Subcutaneous abdominal adipose tissue (tissue), 5 donors: ENCODE data around the gene DEFB121.

Experiments
- H3K27ac ChIP-seq: one replicate; pipeline ENCODE4 v1.7.0; 2013; ENCODE audit warnings: low read depth, mild to moderate bottlenecking, inconsistent platforms, low read length, moderate library complexity
- H3K27me3 ChIP-seq, 5 donors: one replicate each; pipeline ENCODE4 v1.7.0; 2013; ENCODE audit warnings: low read length in 5 of 5, inconsistent platforms in 1 of 5; ENCODE audit not compliant: control insufficient read depth in 5 of 5, insufficient read depth in 4 of 5
- H3K36me3 ChIP-seq, 5 donors: one replicate each; pipeline ENCODE4 v1.7.0; 2013; ENCODE audit warnings: low read length in 5 of 5; ENCODE audit not compliant: control insufficient read depth in 5 of 5, insufficient read depth in 5 of 5
- H3K4me1 ChIP-seq, 5 donors: one replicate each; pipeline ENCODE4 v1.7.0; 2013; ENCODE audit warnings: low read length in 5 of 5, mild to moderate bottlenecking in 3 of 5, moderate library complexity in 1 of 5; ENCODE audit not compliant: control insufficient read depth in 5 of 5, insufficient read depth in 5 of 5
- H3K4me3 ChIP-seq, 5 donors: one replicate each; pipeline ENCODE4 v1.7.0; 2013; ENCODE audit warnings: low read length in 5 of 5, low read depth in 1 of 5
- H3K9ac ChIP-seq, 5 donors: one replicate each; pipeline ENCODE4 v1.7.0; 2013; ENCODE audit warnings: low read length in 5 of 5, mild to moderate bottlenecking in 4 of 5, moderate library complexity in 3 of 5
- H3K9me3 ChIP-seq, 5 donors: one replicate each; pipeline ENCODE4 v1.7.0; 2013; ENCODE audit warnings: low read length in 5 of 5; ENCODE audit not compliant: control insufficient read depth in 5 of 5
- donor health status: healthy.
- donor health status: healthy.
- donor health status: healthy.
- donor health status: healthy.
- donor health status: healthy.

DEFB121 gene

DNA sequence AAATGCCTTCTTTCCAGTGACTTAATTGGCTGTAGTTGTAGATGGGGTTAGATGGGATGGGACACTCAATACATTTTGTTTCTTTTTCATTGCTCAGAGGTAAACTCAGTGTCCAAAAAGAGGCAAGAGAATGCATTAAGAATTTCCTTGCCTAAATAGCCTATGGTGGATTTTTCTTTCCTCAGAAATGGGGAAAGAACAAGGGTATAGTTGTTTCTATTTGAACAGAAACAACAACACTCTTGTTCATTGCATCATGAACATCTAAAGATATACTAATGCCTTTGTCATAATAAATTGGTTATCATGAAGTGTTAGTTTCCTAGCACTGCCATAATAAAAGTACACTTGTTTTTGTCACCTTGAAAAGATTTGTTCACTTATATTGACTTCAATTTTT, 19.8 kb upstream of the DEFB121 start:
- peaks cover 0 to 3% (median 0%) of the 10 kb centered on the region in 5 donors for H3K27me3 ChIP-seq
- no peak overlapping the region for H3K4me3 ChIP-seq
- H3K36me3 ChIP-seq, result no peaks in the 10 kb centered on the region
- H3K9me3 ChIP-seq, result peaks cover 0 to 11% (median 0%) of the 10 kb centered on the region in 5 donors
- H3K4me1 ChIP-seq, result no peaks in the 10 kb centered on the region
- no peak overlapping the region for H3K9ac ChIP-seq
- H3K27ac ChIP-seq, result no peak overlapping the region

DNA sequence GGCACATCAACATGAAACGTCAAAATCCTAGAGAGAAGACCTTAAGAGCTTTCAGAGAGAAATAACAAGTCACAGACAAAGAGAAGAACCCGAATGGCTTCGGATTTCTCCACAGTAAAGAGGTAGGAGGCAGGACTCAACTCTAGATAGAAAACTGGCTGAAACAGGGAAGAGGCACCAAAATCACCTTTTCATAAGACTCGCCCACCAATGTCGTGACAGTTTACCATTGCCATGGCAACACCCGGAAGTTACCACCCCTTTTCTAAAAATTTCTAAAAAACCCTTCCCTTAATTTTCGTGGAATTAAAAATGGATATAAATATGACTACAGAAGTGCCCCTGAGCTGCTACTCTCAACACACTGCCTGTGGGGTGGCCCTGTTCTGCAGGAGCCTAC, 12.3 kb upstream of the DEFB121 start:
- no peak overlapping the region for H3K4me3 ChIP-seq
- no peak overlapping the region for H3K9ac ChIP-seq
- H3K27ac ChIP-seq, result no peak overlapping the region
- H3K27me3 ChIP-seq, result no peaks in the 10 kb centered on the region
- H3K4me1 ChIP-seq, result no peaks in the 10 kb centered on the region
- no peaks in the 10 kb centered on the region for H3K36me3 ChIP-seq
- H3K9me3 ChIP-seq, result no peaks in the 10 kb centered on the region

DNA sequence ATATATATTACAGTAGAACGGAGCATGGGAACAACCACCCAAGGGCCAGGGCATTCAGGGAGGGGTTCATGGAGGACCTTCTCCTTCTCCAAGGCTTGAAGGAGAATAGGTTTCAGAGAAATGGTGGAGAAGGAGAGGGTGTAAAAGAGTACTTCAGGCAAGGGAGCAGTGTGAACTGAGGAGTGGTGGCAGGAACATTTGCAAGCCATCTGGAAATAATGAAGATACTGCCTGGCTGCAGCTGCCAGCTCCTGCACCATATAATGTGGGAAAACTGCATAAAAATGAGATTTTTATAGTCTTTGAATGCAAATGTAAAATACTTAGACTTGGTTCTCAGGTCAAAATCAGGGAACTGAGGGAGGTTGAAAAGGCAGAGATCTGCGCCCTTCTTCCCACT, 9.6 kb upstream of the DEFB121 start:
- Histone ChIP-seq H3K36me3 (no peaks in the 10 kb centered on the region), H3K9me3 (no peaks in the 10 kb centered on the region), H3K4me3 (no peak overlapping the region), H3K4me1 (no peaks in the 10 kb centered on the region), H3K9ac (no peak overlapping the region), H3K27ac (no peak overlapping the region), H3K27me3 (no peaks in the 10 kb centered on the region)

DNA sequence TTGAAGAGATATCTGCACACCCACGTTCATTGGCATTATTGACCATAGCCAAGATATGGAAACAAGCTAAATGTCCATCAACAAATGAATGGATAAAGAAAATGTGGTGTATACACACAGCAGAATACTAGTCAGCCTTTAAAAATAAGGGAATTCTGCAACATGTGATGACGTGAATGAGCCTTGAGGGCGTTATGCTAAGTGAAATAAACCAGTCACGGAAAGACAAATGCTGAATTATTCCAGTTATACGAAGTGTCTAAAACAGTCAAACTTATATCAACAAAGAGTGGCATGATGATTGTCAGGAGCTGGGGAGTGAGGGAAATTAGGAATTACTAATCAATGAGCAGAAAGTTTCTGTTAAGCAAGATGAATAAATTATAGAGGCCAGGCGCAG, 8.4 kb upstream of the DEFB121 start:
- Histone ChIP-seq H3K27me3 (no peaks in the 10 kb centered on the region), H3K9me3 (no peaks in the 10 kb centered on the region), H3K36me3 (no peaks in the 10 kb centered on the region), H3K27ac (no peak overlapping the region), H3K4me1 (no peaks in the 10 kb centered on the region), H3K9ac (no peak overlapping the region), H3K4me3 (no peak overlapping the region)

DNA sequence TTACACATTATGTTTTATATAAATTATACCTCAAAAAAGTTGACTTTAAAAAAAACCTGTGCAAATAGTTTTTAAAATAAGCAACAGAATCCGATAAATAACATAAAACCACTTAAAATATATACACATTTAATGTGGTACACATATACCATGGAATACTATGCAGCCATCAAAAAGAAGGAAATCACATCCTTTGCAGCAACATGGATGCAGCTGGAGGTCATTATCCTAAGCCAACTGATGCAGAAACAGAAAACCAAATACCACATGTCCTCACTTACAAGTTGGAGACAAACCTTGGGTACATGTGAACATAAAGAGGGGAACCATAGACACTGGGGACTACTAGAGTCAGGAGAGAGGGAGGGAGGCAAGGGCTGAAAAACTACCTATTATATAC, 4.0 kb upstream of the DEFB121 start:
- Histone ChIP-seq H3K27me3 (peaks cover 0 to 3% (median 0%) of the 10 kb centered on the region in 5 donors), H3K4me1 (no peaks in the 10 kb centered on the region)

DNA sequence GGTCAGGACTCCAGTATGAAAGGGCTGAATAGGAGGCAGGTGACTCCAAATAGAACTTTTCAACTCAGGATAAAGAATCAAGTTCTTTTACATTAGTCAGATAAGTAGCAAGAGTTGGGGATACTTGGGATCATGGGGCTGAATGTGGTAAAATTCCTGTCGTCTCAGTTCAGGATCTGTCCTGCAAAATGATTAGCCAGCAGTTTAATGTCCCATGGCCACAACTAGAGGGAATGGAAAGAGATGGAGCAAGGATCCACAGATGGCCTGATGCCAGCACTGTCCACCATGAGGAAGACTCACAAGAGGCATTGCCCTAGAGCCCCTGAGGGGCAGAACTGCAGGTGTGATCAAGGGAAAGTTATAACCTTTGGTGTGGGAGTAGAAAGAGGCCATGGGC, 2.1 kb downstream of the DEFB121 start:
- Histone ChIP-seq H3K9ac (no peak overlapping the region), H3K27me3 (peaks cover 0 to 5% (median 0%) of the 10 kb centered on the region in 5 donors), H3K36me3 (no peaks in the 10 kb centered on the region), H3K9me3 (no peaks in the 10 kb centered on the region), H3K27ac (no peak overlapping the region), H3K4me1 (no peaks in the 10 kb centered on the region), H3K4me3 (no peak overlapping the region)

More for the DNA sequence above, 4.0 kb upstream of the DEFB121 start:
- Histone ChIP-seq H3K9me3 (no peaks in the 10 kb centered on the region), H3K36me3 (no peaks in the 10 kb centered on the region), H3K4me3 (no peak overlapping the region), H3K27ac (no peak overlapping the region), H3K9ac (no peak overlapping the region)

DNA sequence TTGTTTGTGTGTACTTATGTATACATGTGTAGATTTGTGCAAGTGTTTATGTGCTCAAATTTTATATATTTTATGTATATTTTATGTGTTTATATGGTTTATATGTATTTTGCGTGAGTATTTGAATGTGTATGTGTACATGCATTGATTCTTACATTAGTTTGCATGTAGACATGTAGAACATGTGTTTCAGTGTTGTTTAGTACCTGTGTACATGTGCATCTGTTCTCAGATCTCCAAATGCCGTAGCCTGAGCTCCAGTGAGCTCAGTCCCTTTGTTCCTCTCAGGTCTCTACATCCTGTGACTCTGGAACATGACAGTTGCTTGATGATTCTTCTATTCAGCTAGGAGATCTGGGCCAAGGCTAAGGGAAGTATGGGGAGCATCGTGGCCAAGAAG, 11.1 kb downstream of the DEFB121 start:
- no peak overlapping the region for H3K27ac ChIP-seq
- H3K9ac ChIP-seq, result no peak overlapping the region
- H3K27me3 ChIP-seq, result peaks cover 0 to 5% (median 3%) of the 10 kb centered on the region in 5 donors
- H3K4me3 ChIP-seq, result no peak overlapping the region
- no peaks in the 10 kb centered on the region for H3K9me3 ChIP-seq
- no peaks in the 10 kb centered on the region for H3K36me3 ChIP-seq
- H3K4me1 ChIP-seq, result no peaks in the 10 kb centered on the region

DNA sequence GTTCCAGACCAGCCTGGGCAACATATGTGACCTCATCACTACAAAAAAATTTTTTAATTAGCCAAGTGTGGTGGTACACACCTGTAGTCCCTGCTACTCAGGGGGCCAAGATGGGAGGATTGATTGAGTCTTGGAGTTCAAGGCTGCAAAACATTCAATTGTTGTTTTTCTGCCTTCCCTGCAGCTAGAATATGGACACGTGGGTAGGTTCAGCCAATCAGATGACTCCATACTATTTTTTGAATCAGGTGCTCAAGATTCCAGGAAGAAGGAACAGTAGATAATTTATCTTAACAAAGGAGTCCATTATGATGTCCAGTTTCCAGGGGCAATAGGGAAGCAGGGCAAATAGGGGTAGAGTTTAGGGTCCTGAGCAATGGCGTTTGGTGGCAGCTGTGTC, 13.2 kb downstream of the DEFB121 start:
- H3K9ac ChIP-seq, result no peak overlapping the region
- H3K27me3 ChIP-seq, result peaks cover 0 to 4% (median 3%) of the 10 kb centered on the region in 5 donors
- H3K9me3 ChIP-seq, result no peaks in the 10 kb centered on the region
- no peaks in the 10 kb centered on the region for H3K36me3 ChIP-seq
- H3K27ac ChIP-seq, result no peak overlapping the region
- no peak overlapping the region for H3K4me3 ChIP-seq
- no peaks in the 10 kb centered on the region for H3K4me1 ChIP-seq

DNA sequence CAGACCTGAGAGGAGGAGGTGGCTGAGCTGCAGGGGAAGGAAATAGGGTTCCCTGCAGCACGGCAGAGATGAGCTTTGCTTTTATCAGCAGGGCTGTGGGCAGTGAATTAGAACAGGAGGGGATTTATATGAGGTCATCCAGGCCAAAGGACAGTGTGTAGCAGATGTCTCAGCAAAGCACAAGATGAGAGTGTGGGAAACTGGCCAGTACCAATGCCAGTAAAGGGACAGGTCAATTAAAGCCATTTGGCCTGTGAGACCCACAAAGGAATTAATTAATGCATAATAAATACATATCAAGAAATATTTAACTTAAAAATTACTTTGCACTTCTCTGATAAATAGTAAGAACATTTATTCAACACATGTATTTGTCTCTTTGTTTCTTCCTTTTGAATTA, 15.5 kb downstream of the DEFB121 start, which contains the start of gene DEFB119:
Gene DEFB119, minus strand, starts transcription at position 101 of the 400 bp plus-strand sequence. CDS start 107 bp downstream, outside the sequence.
- Histone ChIP-seq H3K36me3 (no peaks in the 10 kb centered on the region), H3K9me3 (no peaks in the 10 kb centered on the region), H3K4me1 (no peaks in the 10 kb centered on the region), H3K4me3 (no peak within 1 kb of the TSS), H3K27me3 (peaks cover 0 to 4% (median 3%) of the 10 kb centered on the region in 5 donors), H3K27ac (no peak within 1 kb of the TSS), H3K9ac (no peak within 1 kb of the TSS)

DNA sequence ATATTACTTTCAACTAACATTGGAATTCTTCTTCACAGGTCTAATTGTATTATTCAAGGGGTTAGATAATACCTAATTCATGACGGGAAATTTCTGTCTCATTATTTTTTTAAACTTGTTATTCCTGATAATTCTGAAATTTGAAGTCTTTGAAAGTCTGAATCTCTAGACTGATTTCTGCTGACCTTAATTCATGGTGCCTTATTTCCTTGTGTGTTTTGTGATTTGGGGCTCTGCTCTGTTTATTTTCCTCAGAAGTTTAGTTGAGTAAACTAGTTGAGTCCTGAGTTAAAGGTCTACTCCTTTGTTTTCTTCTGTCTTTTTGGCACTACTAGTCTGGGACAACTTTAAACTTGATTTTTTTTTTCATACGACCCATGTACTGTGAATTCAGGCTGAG, 31.7 kb downstream of the DEFB121 start:
- Histone ChIP-seq H3K4me3 (no peak overlapping the region), H3K27me3 (peaks cover 0 to 2% (median 0%) of the 10 kb centered on the region in 5 donors), H3K36me3 (no peaks in the 10 kb centered on the region), H3K9me3 (peaks cover 0 to 10% (median 4%) of the 10 kb centered on the region in 5 donors), H3K27ac (no peak overlapping the region), H3K9ac (no peak overlapping the region), H3K4me1 (no peaks in the 10 kb centered on the region)

DNA sequence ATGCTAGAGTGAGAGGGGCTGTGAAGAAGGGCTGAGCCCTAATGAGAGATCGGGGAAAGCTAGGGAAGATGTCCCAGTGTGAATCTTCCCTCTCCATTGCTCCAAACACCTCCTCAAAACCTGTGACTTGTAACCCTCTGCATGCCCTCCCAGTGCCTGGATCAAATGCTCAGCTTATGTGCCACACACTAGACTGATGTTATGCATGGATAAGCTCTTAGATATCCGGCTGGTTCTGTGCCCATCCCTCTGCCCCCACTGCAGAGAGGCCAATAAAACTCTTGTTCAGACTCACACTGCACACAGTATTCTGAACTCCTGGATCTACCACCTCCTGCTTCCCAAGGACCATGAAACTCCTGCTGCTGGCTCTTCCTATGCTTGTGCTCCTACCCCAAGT, 37.7 kb downstream of the DEFB121 start, which contains the start of gene DEFB118:
Gene DEFB118, plus strand, starts transcription at position 301 of the 400 bp plus-strand sequence. Its CDS starts 50 bp downstream, at position 351.
- Histone ChIP-seq H3K4me3 (no peak within 1 kb of the TSS), H3K9ac (no peak within 1 kb of the TSS), H3K27me3 (peaks cover 0 to 2% (median 0%) of the 10 kb centered on the region in 5 donors), H3K4me1 (no peaks in the 10 kb centered on the region), H3K9me3 (peaks cover 0 to 4% (median 0%) of the 10 kb centered on the region in 5 donors), H3K36me3 (no peaks in the 10 kb centered on the region), H3K27ac (no peak within 1 kb of the TSS)
